Osteoblast (primary cell): ENCODE measurements around the gene HMHB1. TPM values are rescaled to one million over a fixed set of nuclear protein-coding genes. Genes with fewer than 3 reads are reported as not detected.

ENCODE experiments used
- DNase-seq: peaks from one replicate; pipeline ENCODE4 v3.0.0; 2011; ENCODE audit warnings: low spot score, mixed read lengths; ENCODE audit not compliant: insufficient read length; ENCODE audit errors: missing footprints
- H2AFZ ChIP-seq: 2 replicates; pipeline ENCODE4 v1.6.0; 2011; ENCODE audit warnings: mild to moderate bottlenecking, low read length
- H3K27ac ChIP-seq: 2 replicates; pipeline ENCODE4 v1.5.1; 2011; ENCODE audit warnings: mild to moderate bottlenecking, low read depth, low read length, moderate library complexity
- H3K27me3 ChIP-seq: 2 replicates; pipeline ENCODE4 v1.6.0; 2012; ENCODE audit warnings: mild to moderate bottlenecking, control low read depth, inconsistent platforms, low read length, moderate library complexity; ENCODE audit not compliant: insufficient read depth
- H3K36me3 ChIP-seq: 2 replicates; pipeline ENCODE4 v1.5.1; 2011; ENCODE audit warnings: mild to moderate bottlenecking, low read length, control low read depth, moderate library complexity; ENCODE audit not compliant: insufficient read depth
- H3K4me1 ChIP-seq: 2 replicates; pipeline ENCODE4 v1.5.1; 2011; ENCODE audit warnings: mild to moderate bottlenecking, low read length, control low read depth, moderate library complexity; ENCODE audit not compliant: insufficient read depth
- H3K4me2 ChIP-seq: 2 replicates; pipeline ENCODE4 v1.6.0; 2011; ENCODE audit warnings: mild to moderate bottlenecking, low read length; ENCODE audit not compliant: insufficient read depth
- H3K4me3 ChIP-seq: fragments of 200-600 bp; sonication (generic); 3 replicates; pipeline ENCODE4 v1.5.1; 2012; ENCODE audit warnings: mild to moderate bottlenecking, low read length, inconsistent platforms; ENCODE audit not compliant: insufficient read depth
- H3K79me2 ChIP-seq: 2 replicates; pipeline ENCODE4 v1.6.0; 2012; ENCODE audit warnings: mild to moderate bottlenecking, low read length, control low read depth, inconsistent platforms; ENCODE audit not compliant: insufficient read depth
- H3K9me3 ChIP-seq: 2 replicates; pipeline ENCODE4 v1.5.1; 2011; ENCODE audit warnings: low read depth, low read length, control low read depth
- H4K20me1 ChIP-seq: 2 replicates; pipeline ENCODE4 v1.6.0; 2012; ENCODE audit warnings: mild to moderate bottlenecking, low read length, control low read depth; ENCODE audit not compliant: insufficient read depth
- CTCF ChIP-seq: IDR thresholded peaks from 2 replicates; pipeline ENCODE4 v1.5.1; 2011; ENCODE audit warnings: mild to moderate bottlenecking, low read depth, low read length, moderate library complexity; ENCODE audit errors: extremely low read depth
- total RNA-seq: library from RNA; depleted of rRNA; stranded (reverse); fragments of >200 nt; gene quantifications from 2 replicates; pipeline ENCODE4 v1.2.3, GENCODE V29; 2012

The HMHB1 gene
- total RNA-seq, 1 donor = not detected

- no peak for TF ChIP-seq CTCF
- Histone ChIP-seq H3K4me3 (no peak overlapping the region), H3K4me1 (peaks cover 3% of the 10 kb centered on the region), H3K27me3 (no peaks in the 10 kb centered on the region), H3K36me3 (no peaks in the 10 kb centered on the region), H2AFZ (no peak overlapping the region), H4K20me1 (no peaks in the 10 kb centered on the region), H3K4me2 (no peak overlapping the region), H3K79me2 (no peaks in the 10 kb centered on the region), H3K27ac (no peak overlapping the region), H3K9me3 (no peaks in the 10 kb centered on the region)
- DNase-seq = no peak
These were observed 23.3 kb downstream of the HMHB1 start for GRCh38 chr5:143835251-143835650.

GRCh38 chr5:143836161-143836725 is 24.3 kb downstream of the HMHB1 start:
- H3K79me2 ChIP-seq = no peaks in the 10 kb centered on the region
- no peak overlapping the region for H2AFZ ChIP-seq
- H4K20me1 ChIP-seq = no peaks in the 10 kb centered on the region
- no peaks in the 10 kb centered on the region for H3K36me3 ChIP-seq
- H3K9me3 ChIP-seq = no peaks in the 10 kb centered on the region
- no peak overlapping the region for H3K4me3 ChIP-seq
- no peaks in the 10 kb centered on the region for H3K27me3 ChIP-seq
- DNase-seq = no peak
- H3K4me1 ChIP-seq = peaks cover 3% of the 10 kb centered on the region
- H3K27ac ChIP-seq = no peak overlapping the region
- TF ChIP-seq CTCF = no peak
- H3K4me2 ChIP-seq = no peak overlapping the region

- peak overlapping the region; percentile 10 for H3K4me2 ChIP-seq
- H3K27me3 ChIP-seq = no peaks in the 10 kb centered on the region
- H3K36me3 ChIP-seq = no peaks in the 10 kb centered on the region
- H4K20me1 ChIP-seq = no peaks in the 10 kb centered on the region
- H3K4me3 ChIP-seq = no peak overlapping the region
- H3K4me1 ChIP-seq = peaks cover 3% of the 10 kb centered on the region
- DNase-seq = peak; percentile 48
- no peak for TF ChIP-seq CTCF
- no peaks in the 10 kb centered on the region for H3K9me3 ChIP-seq
- H2AFZ ChIP-seq = peak overlapping the region; percentile 73
- no peaks in the 10 kb centered on the region for H3K79me2 ChIP-seq
- H3K27ac ChIP-seq = no peak overlapping the region
These were observed 25.4 kb downstream of the HMHB1 start for GRCh38 chr5:143837306-143837848.

- DNase-seq = no peak
These were observed 29.5 kb downstream of the HMHB1 start for GRCh38 chr5:143841446-143841845.

More at GRCh38 chr5:143841446-143841845, 29.5 kb downstream of the HMHB1 start:
- peaks cover 3% of the 10 kb centered on the region for H3K4me1 ChIP-seq
- no peaks in the 10 kb centered on the region for H3K79me2 ChIP-seq
- H4K20me1 ChIP-seq = no peaks in the 10 kb centered on the region
- H3K27ac ChIP-seq = no peak overlapping the region
- no peaks in the 10 kb centered on the region for H3K27me3 ChIP-seq
- no peaks in the 10 kb centered on the region for H3K36me3 ChIP-seq
- no peaks in the 10 kb centered on the region for H3K9me3 ChIP-seq
- TF ChIP-seq CTCF = no peak
- no peak overlapping the region for H2AFZ ChIP-seq
- H3K4me2 ChIP-seq = no peak overlapping the region
- no peak overlapping the region for H3K4me3 ChIP-seq
